ENCODE results near the gene TNNT3. TPM values are rescaled to one million over a fixed set of nuclear protein-coding genes. Genes with fewer than 3 reads are reported as not detected.
"Not testable (repeated sequence)": the region's sequence is repeated elsewhere in the genome, so short reads cannot be mapped to it uniquely, and the experiment has no call there.

TNNT3 gene
- total RNA-seq, 1 experiment from 2014 or later = not detected

- no peak for DNase-seq
- no peak overlapping the region for H3K27ac Mint-ChIP-seq (ENCODE audit: unreplicated experiment)
- H3K9me3 Mint-ChIP-seq (ENCODE audit: low read depth, unreplicated experiment) = no peaks in the 10 kb centered on the region
- no peaks in the 10 kb centered on the region for H3K36me3 Mint-ChIP-seq (ENCODE audit: insufficient read depth, unreplicated experiment)
- CTCF ChIA-PET = no interaction called here
- peaks cover 18% of the 10 kb centered on the region for H3K27me3 Mint-ChIP-seq (ENCODE audit: unreplicated experiment)
- TF ChIP-seq CTCF (IDR thresholded peaks at IDR 0.05; ENCODE audit: unreplicated experiment) = no peak
- H3K4me1 Mint-ChIP-seq (ENCODE audit: low read depth, unreplicated experiment) = no peaks in the 10 kb centered on the region
- intact Hi-C loops (cut with micrococcal nuclease; ENCODE audit: unreplicated experiment) = loop anchor here (5.0 kb wide), 1 partner anchor 268 kb away; no protein-coding TSS in a partner anchor
- no peak overlapping the region for H3K4me3 Mint-ChIP-seq (ENCODE audit: low read depth, unreplicated experiment)
- BruUV-seq (replicated peaks) = no TSS peak
These were observed 35.2 kb upstream of the TNNT3 start for GRCh38 chr11:1884303-1884700.

DNA sequence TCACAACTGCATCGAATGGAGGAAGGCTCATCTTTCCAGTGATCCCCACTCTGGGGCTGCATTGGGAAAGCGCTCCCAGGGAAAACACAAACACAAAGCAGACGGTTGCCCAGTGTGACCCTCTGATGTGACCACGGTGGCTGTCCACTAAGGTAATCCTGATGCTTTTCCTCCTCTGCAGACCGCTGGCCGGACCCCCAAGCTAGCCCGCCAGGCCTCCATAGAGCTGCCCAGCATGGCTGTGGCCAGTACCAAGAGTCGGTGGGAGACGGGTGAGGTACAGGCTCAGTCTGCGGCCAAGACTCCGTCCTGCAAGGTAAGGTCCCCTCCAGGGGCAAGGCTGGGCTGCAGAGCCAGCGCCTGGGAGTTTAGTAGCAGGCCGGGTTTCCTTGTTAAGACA lies 33.0 kb upstream of the TNNT3 start:
- BruUV-seq (replicated peaks); H3K4me3 Mint-ChIP-seq (ENCODE audit: low read depth, unreplicated experiment); CTCF ChIA-PET; H3K27ac Mint-ChIP-seq (ENCODE audit: unreplicated experiment); H3K36me3 Mint-ChIP-seq (ENCODE audit: insufficient read depth, unreplicated experiment); intact Hi-C loops (cut with micrococcal nuclease; ENCODE audit: unreplicated experiment); H3K9me3 Mint-ChIP-seq (ENCODE audit: low read depth, unreplicated experiment); H3K4me1 Mint-ChIP-seq (ENCODE audit: low read depth, unreplicated experiment); DNase-seq: not testable (repeated sequence)
- H3K27me3 Mint-ChIP-seq (ENCODE audit: unreplicated experiment) = peaks cover 19% of the 10 kb centered on the region

DNA sequence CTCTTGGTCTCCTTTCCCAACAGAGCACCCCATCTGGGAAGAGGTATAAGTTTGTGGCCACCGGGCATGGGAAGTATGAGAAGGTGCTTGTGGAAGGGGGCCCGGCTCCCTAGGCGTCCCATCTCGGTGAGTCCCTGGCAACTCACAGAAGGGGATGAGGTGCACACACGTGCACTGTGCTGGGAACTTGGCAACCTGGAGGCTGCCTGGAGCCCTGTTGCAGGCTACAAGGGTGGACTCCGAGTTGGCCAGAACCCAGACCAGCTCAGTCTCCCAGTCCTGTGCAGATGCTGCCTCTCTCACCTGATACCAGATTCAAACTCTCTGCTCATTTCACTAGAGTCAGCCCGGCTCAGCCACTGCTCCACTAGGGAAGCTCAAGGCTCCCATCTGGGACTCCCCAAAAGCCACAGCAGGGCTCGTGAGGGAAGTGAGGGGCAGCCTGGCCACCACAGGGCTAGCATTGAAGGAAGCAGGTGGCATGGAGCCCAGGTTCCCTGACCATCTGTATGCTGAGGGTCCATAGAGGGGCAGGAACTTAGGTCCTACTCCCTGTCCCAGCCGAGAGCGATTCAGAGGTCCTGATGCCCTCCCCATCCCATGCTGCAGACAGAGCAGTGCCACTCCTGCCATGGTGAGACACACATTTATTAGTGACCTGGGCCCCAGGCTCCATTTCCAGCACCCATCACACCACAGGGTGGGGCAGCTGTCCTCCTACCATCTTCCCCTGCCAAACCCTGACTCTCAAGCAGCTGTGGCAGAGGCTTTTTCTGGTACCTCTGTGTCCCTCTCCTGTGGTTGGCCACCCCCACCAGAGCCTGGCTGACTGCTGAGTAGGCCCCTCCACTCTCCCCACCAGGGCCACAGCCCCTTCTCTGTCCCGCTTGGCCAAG lies 31.8 kb upstream of the TNNT3 start:
- Mint-ChIP-seq H3K9me3 (ENCODE audit: low read depth, unreplicated experiment) (no peaks in the 10 kb centered on the region), H3K4me1 (ENCODE audit: low read depth, unreplicated experiment) (no peaks in the 10 kb centered on the region), H3K27ac (ENCODE audit: unreplicated experiment) (no peak overlapping the region), H3K36me3 (ENCODE audit: insufficient read depth, unreplicated experiment) (no peaks in the 10 kb centered on the region), H3K4me3 (ENCODE audit: low read depth, unreplicated experiment) (no peak overlapping the region), H3K27me3 (ENCODE audit: unreplicated experiment) (peaks cover 27% of the 10 kb centered on the region)
- BruUV-seq (replicated peaks) = no TSS peak
- DNase-seq = no peak
- intact Hi-C loops (cut with micrococcal nuclease; ENCODE audit: unreplicated experiment) = no loop called here
- CTCF ChIA-PET = interaction anchor here (0.6 kb wide), 1 partner anchor 189 kb away, joined by 5 read pairs; no protein-coding TSS in a partner anchor
- no peak for TF ChIP-seq CTCF (IDR thresholded peaks at IDR 0.05; ENCODE audit: unreplicated experiment)

- no peak overlapping the region for H3K4me3 Mint-ChIP-seq (ENCODE audit: low read depth, unreplicated experiment)
- no peak for TF ChIP-seq CTCF (IDR thresholded peaks at IDR 0.05; ENCODE audit: unreplicated experiment)
- H3K9me3 Mint-ChIP-seq (ENCODE audit: low read depth, unreplicated experiment) = no peaks in the 10 kb centered on the region
- peaks cover 34% of the 10 kb centered on the region for H3K27me3 Mint-ChIP-seq (ENCODE audit: unreplicated experiment)
- intact Hi-C loops (cut with micrococcal nuclease; ENCODE audit: unreplicated experiment) = no loop called here
- H3K36me3 Mint-ChIP-seq (ENCODE audit: insufficient read depth, unreplicated experiment) = no peaks in the 10 kb centered on the region
- CTCF ChIA-PET = no interaction called here
- no peak overlapping the region for H3K27ac Mint-ChIP-seq (ENCODE audit: unreplicated experiment)
- H3K4me1 Mint-ChIP-seq (ENCODE audit: low read depth, unreplicated experiment) = no peaks in the 10 kb centered on the region
- no peak for DNase-seq
- BruUV-seq (replicated peaks) = no TSS peak
These were observed 31.2 kb upstream of the TNNT3 start for GRCh38 chr11:1888347-1888753.

DNA sequence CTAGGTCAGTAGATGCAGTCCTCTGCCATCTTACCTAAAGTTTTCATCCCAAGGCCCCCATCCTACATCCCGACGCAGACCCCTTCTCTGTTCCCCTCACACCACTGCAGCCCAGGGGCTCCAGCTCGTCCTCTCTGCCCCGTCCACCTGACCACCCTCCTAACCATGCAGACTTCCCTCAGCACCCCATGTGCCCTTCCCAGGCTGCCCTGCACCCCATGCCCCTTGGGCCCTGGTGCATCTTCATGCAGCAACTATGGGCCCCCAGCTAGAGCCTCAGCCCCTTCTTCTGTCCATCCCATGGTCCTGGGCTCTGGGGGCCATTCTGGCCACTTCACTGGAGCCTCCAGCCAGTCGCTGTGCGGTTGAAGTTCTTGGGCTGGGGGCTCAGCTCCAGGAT lies 30.7 kb upstream of the TNNT3 start:
- intact Hi-C loops (cut with micrococcal nuclease; ENCODE audit: unreplicated experiment) = no loop called here
- no peaks in the 10 kb centered on the region for H3K4me1 Mint-ChIP-seq (ENCODE audit: low read depth, unreplicated experiment)
- no peak overlapping the region for H3K4me3 Mint-ChIP-seq (ENCODE audit: low read depth, unreplicated experiment)
- TF ChIP-seq CTCF (IDR thresholded peaks at IDR 0.05; ENCODE audit: unreplicated experiment) = no peak
- H3K27me3 Mint-ChIP-seq (ENCODE audit: unreplicated experiment) = peaks cover 38% of the 10 kb centered on the region
- H3K36me3 Mint-ChIP-seq (ENCODE audit: insufficient read depth, unreplicated experiment) = no peaks in the 10 kb centered on the region
- CTCF ChIA-PET = no interaction called here
- no peak for DNase-seq
- H3K27ac Mint-ChIP-seq (ENCODE audit: unreplicated experiment) = no peak overlapping the region
- BruUV-seq (replicated peaks) = no TSS peak
- peaks cover 2% of the 10 kb centered on the region for H3K9me3 Mint-ChIP-seq (ENCODE audit: low read depth, unreplicated experiment)
